Measurements from ENCODE around the gene HNRNPAB. TPM values are rescaled to one million over a fixed set of nuclear protein-coding genes. Genes with fewer than 3 reads are reported as not detected.

HNRNPAB gene
- total and polyA plus RNA-seq, 10 donors, result 55.9 to 144 (median 115) TPM

GRCh38 chr5:178214160-178214803 is 9.9 kb downstream of the HNRNPAB start:
- Histone ChIP-seq H3K27me3 (replicated peaks in 1 of 7) (no peaks in the 10 kb centered on the region), H3K36me3 (peaks cover 0 to 100% (median 86%) of the 10 kb centered on the region in 6 donors), H3K9me3 (no peaks in the 10 kb centered on the region), H3K4me3 (no peak overlapping the region), H3K27ac (peak overlapping the region in 3 of 8 donors; percentile 66 to 82 (median 72)), H3K4me1 (peaks cover 0 to 74% (median 33%) of the 10 kb centered on the region in 6 donors)
- 93 to 96% (median 95%) methylated on average over 6 of the region's 6 CpGs for WGBS, 5 donors
- TF ChIP-seq POLR2AphosphoS5 (IDR thresholded peaks at IDR 0.05), result no peak
- TF ChIP-seq POLR2A (IDR thresholded peaks at IDR 0.05), result no peak
- TF ChIP-seq, protein P1, sequence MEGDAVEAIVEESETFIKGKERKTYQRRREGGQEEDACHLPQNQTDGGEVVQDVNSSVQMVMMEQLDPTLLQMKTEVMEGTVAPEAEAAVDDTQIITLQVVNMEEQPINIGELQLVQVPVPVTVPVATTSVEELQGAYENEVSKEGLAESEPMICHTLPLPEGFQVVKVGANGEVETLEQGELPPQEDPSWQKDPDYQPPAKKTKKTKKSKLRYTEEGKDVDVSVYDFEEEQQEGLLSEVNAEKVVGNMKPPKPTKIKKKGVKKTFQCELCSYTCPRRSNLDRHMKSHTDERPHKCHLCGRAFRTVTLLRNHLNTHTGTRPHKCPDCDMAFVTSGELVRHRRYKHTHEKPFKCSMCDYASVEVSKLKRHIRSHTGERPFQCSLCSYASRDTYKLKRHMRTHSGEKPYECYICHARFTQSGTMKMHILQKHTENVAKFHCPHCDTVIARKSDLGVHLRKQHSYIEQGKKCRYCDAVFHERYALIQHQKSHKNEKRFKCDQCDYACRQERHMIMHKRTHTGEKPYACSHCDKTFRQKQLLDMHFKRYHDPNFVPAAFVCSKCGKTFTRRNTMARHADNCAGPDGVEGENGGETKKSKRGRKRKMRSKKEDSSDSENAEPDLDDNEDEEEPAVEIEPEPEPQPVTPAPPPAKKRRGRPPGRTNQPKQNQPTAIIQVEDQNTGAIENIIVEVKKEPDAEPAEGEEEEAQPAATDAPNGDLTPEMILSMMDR (IDR thresholded peaks at IDR 0.05 in 8 of 11, conservative IDR thresholded peaks at IDR 0.05 in 3 of 11), result no peak
- intact Hi-C loops (cut with DNase I; ENCODE audit: low total_unique reads), result no loop called here
- DNase-seq, result peak; percentile 45

GRCh38 chr5:178215280-178216002 is 11.1 kb downstream of the HNRNPAB start:
- Histone ChIP-seq H3K27ac (peak overlapping the region in 7 of 8 donors; percentile 18 to 82 (median 66)), H3K4me3 (no peak overlapping the region), H3K9me3 (no peaks in the 10 kb centered on the region), H3K4me1 (peaks cover 0 to 66% (median 33%) of the 10 kb centered on the region in 6 donors), H3K27me3 (replicated peaks in 1 of 7) (no peaks in the 10 kb centered on the region), H3K36me3 (peaks cover 0 to 100% (median 79%) of the 10 kb centered on the region in 6 donors)
- intact Hi-C loops (cut with DNase I; ENCODE audit: low total_unique reads), result no loop called here
- WGBS, 5 donors, result 60 to 83% (median 69%) methylated on average over 10 to 13 of the region's 13 CpGs
- no peak for DNase-seq
- peak in 2 of 3 donors; percentile 28 to 62 for TF ChIP-seq POLR2AphosphoS5 (IDR thresholded peaks at IDR 0.05)
- TF ChIP-seq, protein P1 (IDR thresholded peaks at IDR 0.05 in 8 of 11, conservative IDR thresholded peaks at IDR 0.05 in 3 of 11), result no peak

DNA sequence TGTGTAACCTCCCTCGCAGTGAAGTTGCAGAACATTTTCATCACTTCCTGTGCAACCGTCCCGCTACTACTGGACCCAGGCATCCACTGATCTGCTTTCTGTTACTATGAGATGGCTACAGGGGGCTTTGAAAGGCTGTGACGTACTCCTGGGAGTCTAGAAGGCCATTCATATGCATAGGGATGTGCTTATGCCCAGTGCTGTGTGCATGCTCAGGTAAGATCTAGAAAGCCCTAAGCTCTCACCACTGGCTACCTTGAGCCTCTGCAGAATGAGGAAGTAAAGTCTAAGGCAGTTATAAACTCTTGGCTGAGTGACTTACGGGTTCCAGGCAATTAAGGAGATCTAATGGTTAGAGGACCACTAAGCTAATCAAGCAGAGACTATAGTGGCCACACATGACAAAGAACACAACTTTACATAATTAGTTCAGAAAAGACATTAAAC is 11.8 kb downstream of the HNRNPAB start:
- intact Hi-C loops (cut with DNase I; ENCODE audit: low total_unique reads), result no loop called here
- WGBS, 5 donors, result 53 to 72% (median 57%) methylated on average over 5 of the region's 5 CpGs
- H3K4me3 ChIP-seq, result peak overlapping the region in 1 of 8 donors; percentile 11

More for the DNA sequence above, 11.8 kb downstream of the HNRNPAB start:
- no peak for TF ChIP-seq POLR2AphosphoS5 (IDR thresholded peaks at IDR 0.05)
- TF ChIP-seq POLR2A (IDR thresholded peaks at IDR 0.05), result no peak
- TF ChIP-seq, protein P1 (IDR thresholded peaks at IDR 0.05 in 8 of 11, conservative IDR thresholded peaks at IDR 0.05 in 3 of 11), result no peak
- no peak for DNase-seq
- no peaks in the 10 kb centered on the region for H3K9me3 ChIP-seq
- H3K4me1 ChIP-seq, result peaks cover 0 to 69% (median 32%) of the 10 kb centered on the region in 6 donors
- peaks cover 0 to 100% (median 73%) of the 10 kb centered on the region in 6 donors for H3K36me3 ChIP-seq
- H3K27me3 ChIP-seq (replicated peaks in 1 of 7), result no peaks in the 10 kb centered on the region
- H3K27ac ChIP-seq, result peak overlapping the region in 7 of 8 donors; percentile 24 to 82 (median 66)
